GM12892 (cell line): Measurements from ENCODE around the gene PYGB.

ENCODE experiments used
- POLR2A ChIP-seq: IDR thresholded peaks from 2 replicates; pipeline ENCODE4 v1.6.1; 2011; ENCODE audit warnings: low read depth, low read length, control low read depth
- POLR2AphosphoS5 ChIP-seq: IDR thresholded peaks from 2 replicates; pipeline ENCODE4 v1.6.1; 2011; ENCODE audit warnings: low read depth, low read length, control low read depth
- TAF1 ChIP-seq: IDR thresholded peaks from 2 replicates; pipeline ENCODE4 v1.6.1; 2011; ENCODE audit warnings: low read depth, mild to moderate bottlenecking, control low read depth, low read length, borderline replicate concordance

- TF ChIP-seq POLR2AphosphoS5 = no peak
- TF ChIP-seq POLR2A = no peak
- no peak for TF ChIP-seq TAF1
Observed at GRCh38 chr20:25220021-25220730, 27.7 kb upstream of the PYGB start.
